ENCODE data around the gene SYT2.
"Not testable (repeated sequence)": the region's sequence is repeated elsewhere in the genome, so short reads cannot be mapped to it uniquely, and the experiment has no call there.

- TF ChIP-seq CTCF, EZH2 (IDR thresholded peaks at IDR 0.05): not testable (repeated sequence)
These were observed 83.2 kb downstream of the SYT2 start for GRCh38 chr1:202627036-202627435.
